HepG2 (cell line): Measurements from ENCODE around the gene FRMD4B. TPM values are rescaled to one million over a fixed set of nuclear protein-coding genes. Genes with fewer than 3 reads are reported as not detected.
A peak's percentile ranks its signal among the peaks of the same experiment; 100 is the strongest.

ENCODE experiments used
- ATAC-seq: fragments of 200-7000 bp; cut with Tn5 transposase; 3 replicates; pipeline ENCODE4 v1.9.1; 2020; ENCODE audit warnings: mild to moderate bottlenecking, moderate library complexity
- BruUV-seq: library from RNA; stranded (reverse); fragments of 400-500 nt; replicated peaks from 2 replicates; lab custom pipeline; 2021; lab: Mats Ljungman, UMichigan
- CTCF ChIA-PET: fragments of 300-600 bp; formaldehyde crosslinking; extraction: SDS; loops from one replicate; lab custom pipeline; 2021; ENCODE audit warnings: low total read pairs, inconsistent platforms, low intra/inter-chr PET ratio; lab: Yijun Ruan, JAX
- POLR2A ChIA-PET: fragments of 350-600 bp; sonication (Branson Sonifier 250); formaldehyde crosslinking; loops from one replicate; lab custom pipeline; 2020; ENCODE audit warnings: antibody characterized with exemption, inconsistent platforms; lab: Yijun Ruan, JAX
- DNase-seq: peaks from one replicate; pipeline ENCODE4 v3.0.0-alpha.2; 2015; ENCODE audit warnings: low spot score
- FAIRE-seq: peaks from 3 replicates; lab custom pipeline; 2011; peaks lifted over from hg19 to GRCh38; lab: Jason Lieb, UNC
- H2AFZ ChIP-seq: one replicate; pipeline ENCODE4 v1.6.1; 2011; ENCODE audit warnings: low read length, inconsistent platforms
- H3K27ac ChIP-seq: fragments of 300-600 bp; 3 replicates; pipeline ENCODE4 v1.8.0; 2011; ENCODE audit warnings: mixed run types, mild to moderate bottlenecking, mixed read lengths, low read length, inconsistent platforms; ENCODE audit not compliant: insufficient read depth; ENCODE audit errors: extremely low read length
- H3K27me3 ChIP-seq, 2 experiments: fragments of 200-600 bp in 1 of 2; 2 replicates in 1 of 2; 3 replicates in 1 of 2; pipeline versions ENCODE4 v1.6.0 to v1.8.0; 2011; ENCODE audit warnings: low read length in 2 of 2, mild to moderate bottlenecking in 2 of 2, moderate library complexity in 2 of 2, inconsistent platforms in 1 of 2; ENCODE audit not compliant: insufficient read depth in 2 of 2, control insufficient read depth in 1 of 2
- H3K36me3 ChIP-seq, 2 experiments: fragments of 200-600 bp in 1 of 2; replicated peaks in 1 of 2; 2 replicates in 1 of 2; 3 replicates in 1 of 2; pipeline versions ENCODE4 v1.5.1 to v1.8.0; 2011; ENCODE audit warnings: low read length in 2 of 2, inconsistent platforms in 1 of 2; ENCODE audit not compliant: insufficient read depth in 2 of 2, control insufficient read depth in 1 of 2
- H3K4me1 ChIP-seq: 2 replicates; pipeline ENCODE4 v1.5.1; 2012; ENCODE audit warnings: low read length, inconsistent platforms; ENCODE audit not compliant: insufficient read depth
- H3K4me2 ChIP-seq: 2 replicates; pipeline ENCODE4 v1.6.0; 2011; ENCODE audit warnings: low read depth, low read length, inconsistent platforms
- H3K4me3 ChIP-seq, 3 experiments: fragments of 200-600 bp in 1 of 3; sonication (generic), shearing (Covaris generic) in 1 of 3; replicated peaks in 1 of 3; 2 replicates each; pipeline ENCODE4 v1.5.1; 2011 to 2016; ENCODE audit warnings: low read length in 3 of 3, inconsistent platforms in 2 of 3, low read depth in 2 of 3, mild to moderate bottlenecking in 2 of 3, control low read depth in 1 of 3, mixed read lengths in 1 of 3; ENCODE audit not compliant: insufficient read depth in 1 of 3
- H3K79me2 ChIP-seq: one replicate; pipeline ENCODE4 v1.6.1; 2011; ENCODE audit warnings: low read length, inconsistent platforms; ENCODE audit not compliant: insufficient read depth
- H3K9ac ChIP-seq: 2 replicates; pipeline ENCODE4 v1.6.0; 2011; ENCODE audit warnings: mild to moderate bottlenecking, low read depth, low read length, inconsistent platforms; ENCODE audit not compliant: insufficient read depth
- H3K9me3 ChIP-seq: 2 replicates; pipeline ENCODE4 v1.5.1; 2012; ENCODE audit warnings: mild to moderate bottlenecking, low read length
- H4K20me1 ChIP-seq: 2 replicates; pipeline ENCODE4 v1.6.0; 2011; ENCODE audit warnings: inconsistent platforms, mild to moderate bottlenecking, low read length, moderate library complexity; ENCODE audit not compliant: insufficient read depth
- CREBL2 ChIP-seq: sonication (generic); formaldehyde crosslinking; IDR thresholded peaks from 2 replicates; pipeline ENCODE4 v1.8.1; 2023; ENCODE audit warnings: missing genetic modification reagents, mild to moderate bottlenecking, borderline replicate concordance
- HDAC2 ChIP-seq: sonication (generic); formaldehyde crosslinking; IDR thresholded peaks from 2 replicates; pipeline ENCODE4 v1.4.0; 2020; ENCODE audit warnings: missing genetic modification reagents
- MAFF ChIP-seq: IDR thresholded peaks from 2 replicates; pipeline ENCODE4 v1.6.1; 2011; ENCODE audit warnings: low read depth, low read length, improper control_type of control experiment
- ZNF629 ChIP-seq: sonication (generic); formaldehyde crosslinking; conservative IDR thresholded peaks from 2 replicates; pipeline ENCODE4 v1.5.0; 2020; ENCODE audit warnings: missing genetic modification reagents
- ZNF687 ChIP-seq: sonication (generic); formaldehyde crosslinking; IDR thresholded peaks from 2 replicates; pipeline ENCODE4 v1.5.1; 2020; ENCODE audit warnings: mild to moderate bottlenecking, missing genetic modification reagents, moderate library complexity
- WGBS: methylation state at CpG from one replicate; pipeline ENCODE4 v1.1.6; 2017; ENCODE audit warnings: low lambda C conversion rate; 5-methylcytosine and 5-hydroxymethylcytosine counted together
- in situ Hi-C: cut with HindIII; loops from 2 replicates; pipeline ENCODE4 v1.10.0; 2017; ENCODE audit warnings: low pct_unique_long_range_greater_than_20kb; ENCODE audit not compliant: extremely low pct_ligation_motif_present
- intact Hi-C: fragments of 100-400 bp; cut with micrococcal nuclease; formaldehyde crosslinking; loops from one replicate; pipeline ENCODE4 v1.10.0; 2022; ENCODE audit not compliant: unreplicated experiment
- polyA plus RNA-seq, 8 experiments: library from polyadenylated mRNA; depleted of rRNA in 3 of 8; stranded (reverse) in 7 of 8; unstranded in 1 of 8; fragments of >200 nt; fragmentation: Illumina TruSeq in 4 of 8; extraction: Trizol in 4 of 8; gene quantifications; 2 replicates each; pipeline versions ENCODE4 v1.2.1 to v1.2.3, GENCODE V29; 2011 to 2016; ENCODE audit warnings: low read depth in 4 of 8, missing spikeins in 1 of 8, mixed read lengths in 1 of 8; ENCODE audit not compliant: insufficient read depth in 1 of 8
- total RNA-seq, 5 experiments: library from RNA; depleted of rRNA; stranded (reverse); fragments of >200 nt; fragmentation: Illumina TruSeq; extraction: Trizol; gene quantifications; 2 replicates each; pipeline ENCODE4 v1.2.3, GENCODE V29; 2016; ENCODE audit warnings: low read depth in 1 of 5

FRMD4B gene
- total and polyA plus RNA-seq, 2 of the 13 experiments (the other 11 are each of a cell fraction or from before 2014, with no cell fraction given) = 3.0 to 3.3 TPM

- no peak for TF ChIP-seq HDAC2
- TF ChIP-seq, all 625 proteins: peak for 3
These were observed 181.5 kb downstream of the FRMD4B start (continued) for GRCh38 chr3:69204315-69204957.

GRCh38 chr3:69203631-69204314 lies 182.1 kb downstream of the FRMD4B start:
- intact Hi-C loops (no loop called here), in situ Hi-C loops (no loop called here)
- H3K9me3 ChIP-seq = no peaks in the 10 kb centered on the region
- DNase-seq (no peak), FAIRE-seq (no peak), ATAC-seq (no peak)
- H3K27me3 ChIP-seq = no peaks in the 10 kb centered on the region
- no peak overlapping the region for H3K27ac ChIP-seq
- H2AFZ ChIP-seq = no peak overlapping the region
- H3K4me3 ChIP-seq = no peak overlapping the region
- 42% methylated on average over 5 of the region's 5 CpGs for WGBS
- H4K20me1 ChIP-seq = no peaks in the 10 kb centered on the region
- BruUV-seq = no TSS peak
- H3K79me2 ChIP-seq = no peaks in the 10 kb centered on the region
- ChIA-PET CTCF (no interaction called here), POLR2A (no interaction called here)
- H3K4me1 ChIP-seq = peaks cover 18% of the 10 kb centered on the region
- no peak overlapping the region for H3K9ac ChIP-seq
- peak overlapping the region; percentile 41; the same call in 1 of the 2 replicates for H3K4me2 ChIP-seq
- H3K36me3 ChIP-seq = no peaks in the 10 kb centered on the region
- TF ChIP-seq MAFF (no peak), ZNF629 (CRISPR knock-in tag) (peak; percentile 69)

GRCh38 chr3:69201658-69202057 lies 184.2 kb downstream of the FRMD4B start:
- 27% methylated on average over 5 of the region's 10 CpGs for WGBS
- Histone ChIP-seq H3K27me3 (no peaks in the 10 kb centered on the region), H3K27ac (no peak overlapping the region), H3K9me3 (no peaks in the 10 kb centered on the region), H3K4me1 (peaks cover 18% of the 10 kb centered on the region), H3K9ac (no peak overlapping the region), H3K4me2 (peak overlapping the region; percentile 58), H3K36me3 (no peaks in the 10 kb centered on the region), H2AFZ (no peak overlapping the region), H3K79me2 (no peaks in the 10 kb centered on the region), H3K4me3 (peak overlapping the region in 2 of 3 experiments; percentile 71 to 96; a peak in 3 of 6 replicates), H4K20me1 (no peaks in the 10 kb centered on the region)
- CTCF ChIA-PET = no interaction called here
- FAIRE-seq (no peak), ATAC-seq (peak; percentile 12; the same call in 1 of the 3 replicates), DNase-seq (no peak)
- intact Hi-C loops (no loop called here), in situ Hi-C loops (no loop called here)
- TF ChIP-seq CREBL2 (CRISPR knock-in tag) (no peak), ZNF687 (CRISPR knock-in tag) (0 out of 2 replicates have a peak, but pooled peaks have one; percentile 17)
- POLR2A ChIA-PET = interaction anchor here (1.1 to 2.6 kb wide), 2 partner anchors 7 to 23 kb away, joined by 3 to 10 read pairs; no protein-coding TSS in a partner anchor
- BruUV-seq = no TSS peak
